Liver (tissue), 9 donors: ENCODE measurements around the gene MXD4. TPM values are rescaled to one million over a fixed set of nuclear protein-coding genes. Genes with fewer than 3 reads are reported as not detected.
A peak's percentile ranks its signal among the peaks of the same experiment; 100 is the strongest.

Source experiments
- DNase-seq: peaks from one replicate; pipeline ENCODE4 v3.0.0-alpha.2; 2017; ENCODE audit warnings: low spot score
- H3K27ac ChIP-seq, 2 donors: one replicate each; pipeline ENCODE4 v1.7.0; 2013; ENCODE audit warnings: inconsistent platforms in 2 of 2, low read length in 2 of 2, control low read depth in 1 of 2, low read depth in 1 of 2, mild to moderate bottlenecking in 1 of 2
- H3K27me3 ChIP-seq, 4 donors: one replicate each; pipeline versions ENCODE4 v1.6.1 to v1.7.0; 2013; ENCODE audit warnings: low read length in 3 of 4, inconsistent platforms in 1 of 4, mild to moderate bottlenecking in 1 of 4, moderate library complexity in 1 of 4; ENCODE audit not compliant: control insufficient read depth in 4 of 4, insufficient read depth in 4 of 4
- H3K36me3 ChIP-seq, 4 donors: one replicate each; pipeline versions ENCODE4 v1.6.1 to v1.7.0; 2013; ENCODE audit warnings: low read length in 3 of 4, mild to moderate bottlenecking in 3 of 4, low read depth in 1 of 4, moderate library complexity in 1 of 4; ENCODE audit not compliant: control insufficient read depth in 4 of 4, insufficient read depth in 3 of 4
- H3K4me1 ChIP-seq, 4 donors: one replicate each; pipeline versions ENCODE4 v1.6.1 to v1.7.0; 2013; ENCODE audit warnings: low read length in 3 of 4, mild to moderate bottlenecking in 3 of 4, moderate library complexity in 1 of 4; ENCODE audit not compliant: control insufficient read depth in 4 of 4, insufficient read depth in 4 of 4
- H3K4me3 ChIP-seq, 3 donors: one replicate each; pipeline versions ENCODE4 v1.6.1 to v1.7.0; 2013; ENCODE audit warnings: low read length in 3 of 3, control low read depth in 1 of 3, low read depth in 1 of 3, mild to moderate bottlenecking in 1 of 3
- H3K9ac ChIP-seq, 2 donors: one replicate each; pipeline ENCODE4 v1.7.0; 2013; ENCODE audit warnings: low read length in 2 of 2, mild to moderate bottlenecking in 2 of 2, moderate library complexity in 2 of 2, control low read depth in 1 of 2, low read depth in 1 of 2
- H3K9me3 ChIP-seq, 4 donors: one replicate each; pipeline versions ENCODE4 v1.6.1 to v1.7.0; 2013; ENCODE audit warnings: low read length in 3 of 4; ENCODE audit not compliant: control insufficient read depth in 4 of 4
- ATF3 ChIP-seq: IDR thresholded peaks from 2 replicates; pipeline ENCODE4 v1.6.1; 2016; ENCODE audit warnings: antibody characterized with exemption
- CTCF ChIP-seq: fragments of 150-350 bp; IDR thresholded peaks from 2 replicates; pipeline ENCODE4 v1.5.1; 2017; ENCODE audit warnings: improper control_type of control experiment, low read depth, low read length; ENCODE audit not compliant: missing input control
- EGR1 ChIP-seq, 2 donors: IDR thresholded peaks; 2 replicates each; pipeline ENCODE4 v1.6.1; 2016 to 2018; ENCODE audit warnings: antibody characterized with exemption in 2 of 2, low read depth in 2 of 2
- FOXA1 ChIP-seq: IDR thresholded peaks from 2 replicates; pipeline ENCODE4 v1.6.1; 2016; ENCODE audit warnings: antibody characterized with exemption
- FOXA2 ChIP-seq: IDR thresholded peaks from 2 replicates; pipeline ENCODE4 v1.6.1; 2016; ENCODE audit warnings: antibody characterized with exemption
- GABPA ChIP-seq, 2 donors: IDR thresholded peaks in 1 of 2; conservative IDR thresholded peaks in 1 of 2; 2 replicates each; pipeline ENCODE4 v1.6.1; 2016; ENCODE audit warnings: antibody characterized with exemption in 2 of 2, mild to moderate bottlenecking in 1 of 2, moderate library complexity in 1 of 2
- HNF4A ChIP-seq, 2 donors: conservative IDR thresholded peaks; 2 replicates each; pipeline ENCODE4 v1.6.1; 2016; ENCODE audit warnings: antibody characterized with exemption in 2 of 2, mild to moderate bottlenecking in 2 of 2
- HNF4G ChIP-seq: IDR thresholded peaks from 2 replicates; pipeline ENCODE4 v1.6.1; 2016; ENCODE audit warnings: antibody characterized with exemption
- JUND ChIP-seq, 2 donors: IDR thresholded peaks; 2 replicates each; pipeline ENCODE4 v1.6.1; 2016; ENCODE audit warnings: antibody characterized with exemption in 2 of 2
- MAX ChIP-seq: IDR thresholded peaks from 2 replicates; pipeline ENCODE4 v1.6.1; 2016; ENCODE audit warnings: antibody characterized with exemption
- NR2F2 ChIP-seq: IDR thresholded peaks from 2 replicates; pipeline ENCODE4 v1.6.1; 2016; ENCODE audit warnings: antibody characterized with exemption
- RAD21 ChIP-seq, 2 donors: IDR thresholded peaks; 2 replicates each; pipeline ENCODE4 v1.6.1; 2016; ENCODE audit warnings: antibody characterized with exemption in 2 of 2, mild to moderate bottlenecking in 2 of 2
- REST ChIP-seq: IDR thresholded peaks from 2 replicates; pipeline ENCODE4 v1.6.1; 2016; ENCODE audit warnings: antibody characterized with exemption, mild to moderate bottlenecking
- RXRA ChIP-seq, 2 donors: IDR thresholded peaks; 2 replicates each; pipeline ENCODE4 v1.6.1; 2017 to 2018; ENCODE audit warnings: antibody characterized with exemption in 2 of 2, mild to moderate bottlenecking in 1 of 2
- SP1 ChIP-seq: IDR thresholded peaks from 2 replicates; pipeline ENCODE4 v1.6.1; 2018; ENCODE audit warnings: antibody characterized with exemption, mild to moderate bottlenecking
- TAF1 ChIP-seq: conservative IDR thresholded peaks from 2 replicates; pipeline ENCODE4 v1.6.1; 2016; ENCODE audit warnings: antibody characterized with exemption, mild to moderate bottlenecking
- YY1 ChIP-seq: IDR thresholded peaks from 2 replicates; pipeline ENCODE4 v1.6.1; 2016; ENCODE audit warnings: antibody characterized with exemption, mild to moderate bottlenecking
- ZBTB33 ChIP-seq: IDR thresholded peaks from 2 replicates; pipeline ENCODE4 v1.6.1; 2016; ENCODE audit warnings: antibody characterized with exemption
- WGBS: extraction: QIAGEN DNeasy Blood & Tissue Kit; methylation state at CpG from one replicate; pipeline ENCODE4 v1.1.7; 2013; 5-methylcytosine and 5-hydroxymethylcytosine counted together
- polyA plus RNA-seq, 2 donors: library from polyadenylated mRNA; stranded (reverse) in 1 of 2; unstranded in 1 of 2; fragments of 200-250 nt in 1 of 2; fragments of >200 nt in 1 of 2; fragmentation: Nextera tagmentation in 1 of 2; extraction: Ambion mirVana in 1 of 2; gene quantifications; one replicate each; pipeline versions ENCODE4 v1.2.1 to v1.2.3, GENCODE V29; 2013 to 2015
- total RNA-seq, 2 donors: library from RNA; depleted of rRNA; stranded (reverse); fragments of >200 nt; gene quantifications; one replicate each; pipeline ENCODE4 v1.2.3, GENCODE V29; 2014
- donor health status: healthy.
- donor health status: healthy.
- donor health status: healthy.
- donor health status: healthy.
- donor health status: healthy.

MXD4 gene
- total and polyA plus RNA-seq, 4 donors = 6.5 to 19.6 (median 15.9) TPM

GRCh38 chr4:2262145-2262943, 435 bp upstream of the MXD4 start:
- Histone ChIP-seq H3K9ac (peak overlapping the region in 1 of 2 donors; percentile 43), H3K4me3 (peak overlapping the region; percentile 14 to 89 (median 72)), H3K27ac (peak overlapping the region; percentile 81 to 85), H3K36me3 (peaks cover 0 to 2% (median under 1%) of the 10 kb centered on the region in 4 donors), H3K9me3 (no peaks in the 10 kb centered on the region), H3K27me3 (no peaks in the 10 kb centered on the region), H3K4me1 (peaks cover 8 to 43% (median 25%) of the 10 kb centered on the region in 4 donors)
- under 1% methylated on average over 98 of the region's 98 CpGs for WGBS
- DNase-seq = peak; percentile 97
- TF ChIP-seq TAF1 = no peak
- no peak for TF ChIP-seq ZBTB33
- no peak for TF ChIP-seq ATF3
- TF ChIP-seq SP1 = peak; percentile 85
- TF ChIP-seq HNF4A (conservative IDR thresholded peaks at IDR 0.05) = no peak
- TF ChIP-seq RXRA (IDR thresholded peaks at IDR 0.05) = no peak
- peak; percentile 50 for TF ChIP-seq YY1
- TF ChIP-seq MAX = no peak
- TF ChIP-seq RAD21 (IDR thresholded peaks at IDR 0.05) = no peak
- no peak for TF ChIP-seq CTCF
- peak in 1 of 2 donors; percentile 63 for TF ChIP-seq EGR1 (IDR thresholded peaks at IDR 0.05; ENCODE audit: low read depth in 2 of 2)
- TF ChIP-seq HNF4G = no peak
- no peak for TF ChIP-seq JUND (IDR thresholded peaks at IDR 0.05)
- no peak for TF ChIP-seq GABPA (IDR thresholded peaks at IDR 0.05 in 1 of 2, conservative IDR thresholded peaks at IDR 0.05 in 1 of 2)
- TF ChIP-seq FOXA1 = no peak
- no peak for TF ChIP-seq FOXA2
- TF ChIP-seq REST = no peak
- TF ChIP-seq NR2F2 = no peak
